GM20431 (cell line): ENCODE data around the gene INMT.

Experiments used
- in situ Hi-C: fragments of 300-500 bp; cut with MseI, MboI; formaldehyde crosslinking; loops from one replicate; pipeline ENCODE4 v1.15.0; 2020; ENCODE audit warnings: low sequenced_read_pairs; ENCODE audit not compliant: unreplicated experiment

Gene INMT

DNA sequence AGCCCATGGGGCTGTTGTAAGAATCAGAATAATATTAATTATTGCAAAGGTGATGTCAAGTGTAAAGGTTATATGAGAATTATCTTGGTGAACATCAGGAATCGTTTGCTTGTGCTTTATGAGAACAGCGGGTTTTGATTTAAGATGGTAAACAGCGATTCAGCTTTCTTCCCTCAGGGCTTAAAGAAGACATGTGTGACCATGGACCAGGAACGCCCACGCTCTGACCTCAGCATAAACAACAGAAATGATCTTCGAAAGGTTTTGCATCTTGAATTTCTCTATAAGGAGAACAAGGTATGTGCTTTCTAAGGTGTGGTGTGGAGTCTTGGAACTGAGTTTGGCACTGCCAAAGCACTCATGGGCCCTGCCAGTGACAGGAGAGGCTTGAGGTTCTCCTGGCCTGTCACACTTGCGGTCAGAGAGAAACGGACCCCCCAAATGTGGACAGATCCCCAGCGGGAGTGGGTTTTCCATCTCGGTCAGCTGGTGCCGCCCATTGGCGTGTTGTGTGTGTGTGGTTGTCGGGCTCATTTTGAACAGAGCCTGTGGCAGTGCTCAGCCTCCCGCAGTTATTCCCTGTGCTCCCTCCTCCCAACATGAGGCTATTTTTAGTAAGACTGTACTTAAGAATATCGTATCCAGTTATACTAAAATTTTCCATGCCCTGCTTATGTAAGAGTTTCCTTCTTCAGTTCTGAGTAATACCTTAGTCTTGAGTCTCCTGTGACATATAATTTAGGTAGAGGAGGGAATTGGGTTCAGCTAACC lies 26.5 kb downstream of the INMT start:
- in situ Hi-C loops, result no loop called here

DNA sequence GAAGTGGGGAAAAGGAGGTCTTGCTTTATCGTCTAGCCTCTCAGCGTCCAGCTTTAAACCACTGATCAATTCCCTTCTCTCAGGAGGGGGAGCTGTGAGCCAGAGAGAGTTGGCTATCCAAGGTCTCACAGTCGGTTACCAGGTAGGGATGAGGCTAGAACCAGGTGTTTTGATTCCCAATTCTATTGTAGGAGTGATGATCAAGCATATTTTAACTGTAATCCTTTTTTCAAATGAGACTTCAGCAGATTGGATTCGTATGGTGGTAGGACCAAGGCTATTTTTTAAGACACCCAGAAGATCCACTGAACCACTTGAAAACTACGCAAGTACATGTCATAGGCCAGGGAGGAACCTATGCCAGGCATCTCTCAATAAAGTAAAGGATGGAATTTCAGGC lies 27.6 kb downstream of the INMT start:
- in situ Hi-C loops, result no loop called here

GRCh38 chr7:30780941-30781340 lies 29.0 kb downstream of the INMT start:
- in situ Hi-C loops, result no loop called here

GRCh38 chr7:30782690-30783089 lies 30.8 kb downstream of the INMT start:
- in situ Hi-C loops, result no loop called here

GRCh38 chr7:30785786-30786185 lies 33.9 kb downstream of the INMT start:
- in situ Hi-C loops, result no loop called here

- in situ Hi-C loops, result no loop called here
Measured at GRCh38 chr7:30787486-30787885, 35.6 kb downstream of the INMT start.

DNA sequence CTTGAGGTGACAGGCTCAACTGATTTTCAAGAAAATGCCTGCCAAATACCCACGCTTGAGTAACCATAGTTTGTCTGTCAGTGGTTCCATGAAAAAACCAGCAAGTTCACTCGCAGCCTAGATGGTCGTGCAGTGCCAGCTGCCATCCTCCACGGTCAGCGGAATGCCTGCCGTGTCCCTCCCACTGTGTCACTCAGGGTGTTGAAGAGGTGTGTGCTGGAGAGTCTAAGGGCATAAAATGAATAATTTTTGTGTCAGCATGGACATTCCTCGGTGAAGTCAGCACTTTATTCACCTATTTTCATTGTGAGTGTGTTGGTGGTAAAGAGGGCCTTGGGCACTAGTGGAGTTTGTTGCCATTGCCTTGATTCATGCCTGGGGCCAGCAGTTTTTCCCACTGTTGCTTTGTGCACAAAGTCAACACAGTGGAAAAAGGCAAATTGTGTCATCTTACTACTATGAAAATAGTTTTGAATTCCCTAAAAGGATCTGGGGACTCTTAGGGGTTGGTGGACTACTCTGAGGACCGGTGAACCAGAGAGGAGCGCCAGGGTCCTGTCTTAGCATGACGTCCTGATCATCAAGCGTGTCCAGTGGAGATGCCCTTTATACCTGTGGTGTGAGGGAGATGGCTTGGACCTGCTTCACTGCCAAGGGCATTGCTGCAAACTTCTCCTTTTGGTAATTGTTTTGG lies 36.9 kb downstream of the INMT start:
- in situ Hi-C loops, result no loop called here

- in situ Hi-C loops, result no loop called here
Measured at GRCh38 chr7:30789334-30789711, 37.4 kb downstream of the INMT start.

DNA sequence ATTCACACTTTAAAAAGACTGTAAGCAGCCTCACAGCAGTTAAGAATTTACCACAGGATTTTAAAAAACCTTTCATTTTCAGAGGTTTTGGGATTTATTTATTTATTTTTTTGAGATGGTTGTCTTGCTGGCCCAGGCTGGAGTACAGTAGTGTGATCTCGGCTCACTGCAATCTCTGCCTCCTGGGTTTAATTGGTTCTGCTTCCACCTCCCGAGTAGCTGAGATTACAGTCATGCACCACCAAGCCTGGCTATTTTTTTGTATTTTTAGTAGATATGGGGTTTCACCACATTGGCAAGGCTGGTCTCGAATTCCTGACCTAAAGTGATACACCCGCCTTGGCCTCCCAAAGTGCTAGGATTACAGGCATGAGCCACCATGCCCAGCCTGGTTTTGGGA lies 38.4 kb downstream of the INMT start:
- in situ Hi-C loops, result no loop called here

DNA sequence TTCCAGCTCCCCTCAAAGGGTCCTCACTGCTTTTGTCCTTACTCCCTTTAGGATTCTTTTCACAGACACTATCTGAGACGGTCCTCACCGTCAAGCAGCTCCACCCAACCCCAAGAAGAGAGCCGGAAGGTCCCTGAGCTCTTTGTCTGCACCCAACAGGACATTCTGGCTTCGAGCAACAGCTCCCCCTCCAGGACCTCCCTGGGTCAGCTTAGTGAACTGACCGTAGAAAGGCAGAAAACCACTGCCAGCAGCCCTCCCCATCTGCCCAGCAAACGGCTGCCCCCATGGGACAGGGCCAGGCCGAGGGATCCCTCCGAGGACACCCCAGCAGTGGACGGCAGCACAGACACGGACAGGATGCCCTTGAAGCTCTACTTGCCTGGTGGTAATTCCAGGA lies 39.2 kb downstream of the INMT start:
- in situ Hi-C loops, result no loop called here

DNA sequence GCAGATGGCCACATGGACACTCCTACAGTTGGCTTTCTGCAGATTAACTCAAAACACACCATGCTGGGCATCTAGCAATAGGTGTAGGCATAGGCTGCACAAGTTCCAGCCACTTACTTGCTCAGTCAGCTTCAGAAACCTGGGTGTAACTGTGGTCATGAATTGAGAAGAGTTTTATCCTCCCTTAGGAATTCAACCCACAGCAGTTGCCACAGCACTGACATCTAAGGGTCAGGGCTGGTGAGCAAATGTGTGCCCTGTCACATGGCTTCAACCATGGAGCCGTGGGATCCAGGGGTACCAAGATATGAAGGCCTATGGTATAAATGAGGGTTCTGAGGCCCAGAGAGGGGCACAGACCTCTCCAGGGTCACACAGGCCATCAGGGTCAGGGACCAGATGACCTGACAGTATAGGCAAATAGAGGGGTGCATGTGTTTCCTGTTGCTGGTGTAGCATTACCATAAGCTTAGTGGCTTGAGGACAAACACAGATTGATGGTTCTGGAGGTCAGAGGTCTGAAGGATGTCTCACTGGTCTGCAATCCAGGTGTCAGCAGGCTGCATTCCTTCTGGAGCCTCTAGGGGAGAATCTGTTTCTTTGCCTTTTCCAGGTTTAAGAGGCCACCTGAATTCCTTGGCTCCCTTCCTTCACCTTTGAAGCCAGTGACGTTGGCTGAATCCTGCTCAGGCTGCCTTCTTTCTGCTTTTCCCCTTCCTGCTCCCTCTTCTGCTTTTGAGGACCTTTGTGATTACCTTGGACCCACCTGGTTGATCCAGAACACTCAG lies 43.4 kb downstream of the INMT start:
- in situ Hi-C loops, result no loop called here

DNA sequence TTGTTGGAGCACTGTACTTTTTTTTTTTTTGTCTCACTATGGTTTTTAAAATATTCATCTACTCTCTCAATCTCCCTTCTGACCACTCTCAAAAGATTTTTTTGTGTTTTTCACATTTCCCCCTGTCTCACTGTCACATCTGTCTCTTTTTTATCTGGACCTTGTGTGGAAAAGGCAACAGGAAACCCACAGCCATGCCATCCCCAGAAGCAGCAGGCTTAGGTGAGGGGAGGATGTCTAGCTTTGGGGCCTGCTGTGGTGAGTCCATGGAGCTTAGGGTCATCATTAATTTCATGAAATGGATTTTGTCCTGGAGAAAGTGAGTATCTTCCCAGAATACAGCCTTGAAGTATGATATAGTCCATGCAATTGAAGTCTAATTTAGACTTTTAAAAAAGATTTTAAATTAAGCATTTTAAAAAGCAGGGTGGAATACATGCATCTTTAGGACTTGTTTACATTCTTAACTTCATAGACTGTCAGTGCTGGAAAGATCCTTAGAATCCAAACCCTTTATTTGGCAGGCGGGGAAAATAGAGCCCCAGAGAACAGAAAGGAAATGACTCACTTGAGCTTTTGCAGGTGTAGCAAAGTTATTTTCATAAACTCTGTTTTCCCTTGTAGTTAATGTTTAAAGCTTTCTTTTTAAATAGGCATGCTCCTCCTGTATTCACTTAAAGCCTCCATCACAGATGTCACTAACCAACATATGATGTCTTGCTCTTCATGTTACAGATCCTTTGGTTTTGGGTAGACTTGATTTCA lies 44.4 kb downstream of the INMT start:
- in situ Hi-C loops, result no loop called here

- in situ Hi-C loops, result no loop called here
Measured at GRCh38 chr7:30797176-30798040, 45.5 kb downstream of the INMT start.

- in situ Hi-C loops, result no loop called here
Measured at GRCh38 chr7:30799206-30799975, 47.5 kb downstream of the INMT start.

- in situ Hi-C loops, result loop anchor here (10.0 kb wide), 2 partner anchors 175 to 315 kb away; no protein-coding TSS in a partner anchor
Measured at GRCh38 chr7:30799976-30800661, 48.2 kb downstream of the INMT start.

DNA sequence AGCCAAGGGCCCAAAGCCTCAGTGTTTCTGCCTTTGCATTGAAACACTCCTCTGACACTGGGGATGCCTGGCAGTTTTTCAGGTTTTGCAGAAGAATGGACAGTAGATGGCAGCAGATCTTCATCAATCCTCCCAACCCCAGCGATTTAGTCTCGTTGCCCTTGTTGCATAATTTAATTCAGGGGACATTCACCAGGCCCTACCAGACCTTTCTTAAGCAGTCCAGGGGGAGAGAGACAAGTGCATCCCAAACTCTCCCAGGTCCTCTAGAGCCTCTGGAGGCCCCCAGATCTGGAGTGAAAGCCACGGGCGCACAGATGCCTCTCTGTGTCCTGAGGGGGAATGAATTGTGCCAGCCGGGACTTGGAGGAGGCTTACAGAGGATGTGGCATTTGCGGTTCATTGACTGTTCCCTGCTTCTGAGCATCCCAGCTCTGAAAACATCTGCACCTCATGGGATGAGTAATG lies 48.9 kb downstream of the INMT start:
- in situ Hi-C loops, result loop anchor here (10.0 kb wide), 2 partner anchors 174 to 314 kb away; no protein-coding TSS in a partner anchor

DNA sequence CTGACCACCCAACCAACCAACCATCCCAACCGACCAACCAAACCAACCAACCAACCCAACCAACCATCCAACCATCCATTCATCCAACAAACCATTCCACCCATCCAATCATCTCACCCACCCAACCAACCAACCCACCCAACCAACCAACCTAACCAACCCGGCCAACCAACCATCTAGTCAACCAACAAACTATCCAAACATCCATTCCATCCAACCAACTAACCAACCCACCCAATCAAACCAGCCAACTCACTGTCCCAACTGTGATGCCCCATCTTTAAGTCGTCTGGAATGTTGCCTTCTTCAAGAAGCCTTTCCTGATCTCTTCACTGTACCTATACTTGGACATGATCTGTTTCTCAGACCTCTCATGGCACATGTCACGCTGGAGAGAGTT lies 50.9 kb downstream of the INMT start:
- in situ Hi-C loops, result loop anchor here (10.0 kb wide), 2 partner anchors 172 to 312 kb away; no protein-coding TSS in a partner anchor
